ENCODE results near the gene SPSB3.
A peak's percentile ranks its signal among the peaks of the same experiment; 100 is the strongest.

Gene SPSB3

GRCh38 chr16:1762196-1762878 lies 20.0 kb downstream of the SPSB3 start:
- no peak for DNase-seq

GRCh38 chr16:1761751-1762150 lies 20.6 kb downstream of the SPSB3 start:
- DNase-seq: no peak

GRCh38 chr16:1760911-1761310 lies 21.5 kb downstream of the SPSB3 start:
- peak; percentile 25 for DNase-seq

- DNase-seq: peak; percentile 26
Observed at GRCh38 chr16:1759511-1759910, 22.9 kb downstream of the SPSB3 start.

GRCh38 chr16:1758923-1759322 lies 23.4 kb downstream of the SPSB3 start:
- DNase-seq: no peak

- DNase-seq: peak; percentile 14
Observed at GRCh38 chr16:1757714-1758461, 24.5 kb downstream of the SPSB3 start.

GRCh38 chr16:1754204-1754603 lies 28.2 kb downstream of the SPSB3 start:
- DNase-seq: no peak

- DNase-seq: no peak
Observed at GRCh38 chr16:1752853-1753252, 29.5 kb downstream of the SPSB3 start.

- no peak for DNase-seq
Observed at GRCh38 chr16:1751946-1752345, 30.4 kb downstream of the SPSB3 start.

- DNase-seq: peak; percentile 23
Observed at GRCh38 chr16:1749152-1750117, 32.9 kb downstream of the SPSB3 start.

- no peak for DNase-seq
Observed at GRCh38 chr16:1747934-1748333, 34.4 kb downstream of the SPSB3 start.

GRCh38 chr16:1746693-1747195 lies 35.6 kb downstream of the SPSB3 start:
- no peak for DNase-seq

- DNase-seq: no peak
Observed at GRCh38 chr16:1745900-1746692, 36.3 kb downstream of the SPSB3 start.

GRCh38 chr16:1745181-1745899 lies 37.0 kb downstream of the SPSB3 start:
- DNase-seq: no peak

- no peak for DNase-seq
Observed at GRCh38 chr16:1744338-1744840, 38.0 kb downstream of the SPSB3 start.

- peak; percentile 22 for DNase-seq
Observed at GRCh38 chr16:1743376-1744337, 38.7 kb downstream of the SPSB3 start.

GRCh38 chr16:1741553-1742165 lies 40.7 kb downstream of the SPSB3 start:
- no peak for DNase-seq

- no peak for DNase-seq
Observed at GRCh38 chr16:1740781-1741490, 41.4 kb downstream of the SPSB3 start.

- no peak for DNase-seq
Observed at GRCh38 chr16:1740234-1740633, 42.1 kb downstream of the SPSB3 start.
